ENCODE results near the gene RAB3C. TPM values are rescaled to one million over a fixed set of nuclear protein-coding genes. Genes with fewer than 3 reads are reported as not detected.
A peak's percentile ranks its signal among the peaks of the same experiment; 100 is the strongest.

RAB3C gene
- total RNA-seq, 1 donor, result not detected

- DNase-seq (ENCODE audit: low read depth), result peak; percentile 23
Measured at GRCh38 chr5:58887721-58888409, 305.0 kb downstream of the RAB3C start.

GRCh38 chr5:58890265-58890664, 307.4 kb downstream of the RAB3C start:
- TF ChIP-seq CTCF (IDR thresholded peaks at IDR 0.05; ENCODE audit: insufficient read depth, low read depth, low read length), result no peak
- DNase-seq (ENCODE audit: low read depth), result no peak
- no peak overlapping the region for H3K4me3 ChIP-seq (ENCODE audit: low read depth, low read length)

More at GRCh38 chr5:58887721-58888409, 305.0 kb downstream of the RAB3C start:
- TF ChIP-seq CTCF (IDR thresholded peaks at IDR 0.05; ENCODE audit: insufficient read depth, low read depth, low read length), result no peak
- no peak overlapping the region for H3K4me3 ChIP-seq (ENCODE audit: low read depth, low read length)

GRCh38 chr5:58890701-58891085, 307.8 kb downstream of the RAB3C start:
- no peak for DNase-seq (ENCODE audit: low read depth)
- TF ChIP-seq CTCF (IDR thresholded peaks at IDR 0.05; ENCODE audit: insufficient read depth, low read depth, low read length), result no peak
- H3K4me3 ChIP-seq (ENCODE audit: low read depth, low read length), result no peak overlapping the region

- peak; percentile 70 for DNase-seq (ENCODE audit: low read depth)
- H3K4me3 ChIP-seq (ENCODE audit: low read depth, low read length), result peak overlapping the region; percentile 38
- TF ChIP-seq CTCF (IDR thresholded peaks at IDR 0.05; ENCODE audit: insufficient read depth, low read depth, low read length), result peak; percentile 65
Measured at GRCh38 chr5:58891086-58891970, 308.5 kb downstream of the RAB3C start.

GRCh38 chr5:58891971-58892343, 309.1 kb downstream of the RAB3C start:
- H3K4me3 ChIP-seq (ENCODE audit: low read depth, low read length), result no peak overlapping the region
- no peak for TF ChIP-seq CTCF (IDR thresholded peaks at IDR 0.05; ENCODE audit: insufficient read depth, low read depth, low read length)
- DNase-seq (ENCODE audit: low read depth), result no peak

GRCh38 chr5:58893551-58893950, 310.7 kb downstream of the RAB3C start:
- no peak for DNase-seq (ENCODE audit: low read depth)
- no peak overlapping the region for H3K4me3 ChIP-seq (ENCODE audit: low read depth, low read length)
- no peak for TF ChIP-seq CTCF (IDR thresholded peaks at IDR 0.05; ENCODE audit: insufficient read depth, low read depth, low read length)
